ENCODE data around the gene MFGE8. TPM values are rescaled to one million over a fixed set of nuclear protein-coding genes. Genes with fewer than 3 reads are reported as not detected.

The MFGE8 gene
- total and polyA plus RNA-seq, 9 of the 15 experiments (the other 6 are each of a cell fraction or from before 2014, with no cell fraction given), result 2.3 to 142 (median 62.3) TPM

GRCh38 chr15:88877415-88877814 lies 35.8 kb downstream of the MFGE8 start:
- Histone ChIP-seq H3K9me1 (ENCODE audit: control insufficient read depth, insufficient read depth, low read length) (no peaks in the 10 kb centered on the region), H3K27ac (ENCODE audit: extremely low read depth, low read depth, low read length) (no peak overlapping the region), H3K27me3 (ENCODE audit: control insufficient read depth in 2 of 2, insufficient read depth in 2 of 2, low read length in 2 of 2) (peaks cover 23 to 46% of the 10 kb centered on the region in 2 experiments; a peak in 4 of 5 replicates), H3K4me1 (replicated peaks in 1 of 2; ENCODE audit: control insufficient read depth in 2 of 2, insufficient read depth in 2 of 2, low read length in 2 of 2) (peaks cover 8 to 35% of the 10 kb centered on the region in 2 experiments; a peak in 4 of 5 replicates), H3K4me3 (no peak overlapping the region), H4K20me1 (replicated peaks; ENCODE audit: control insufficient read depth, insufficient read depth, low read length) (peaks cover 5% of the 10 kb centered on the region; the same call in 1 of the 2 replicates), H3K79me2 (ENCODE audit: control insufficient read depth, insufficient read depth, low read length) (no peaks in the 10 kb centered on the region), H3K36me3 (ENCODE audit: control insufficient read depth, insufficient read depth, low read length) (no peaks in the 10 kb centered on the region), H3K9ac (ENCODE audit: insufficient read depth in 1 of 2, low read depth in 2 of 2, low read length in 2 of 2) (no peak overlapping the region), H3K9me3 (replicated peaks; ENCODE audit: control insufficient read depth, insufficient read depth, low read depth, low read length) (no peaks in the 10 kb centered on the region), H2AFZ (ENCODE audit: low read depth, low read length) (no peak overlapping the region), H3K4me2 (ENCODE audit: insufficient read depth, low read length) (no peak overlapping the region)
- DNase-seq (ENCODE audit: extremely low read depth in 1 of 4, low spot score in 3 of 4) (no peak), ATAC-seq (no peak), FAIRE-seq (no peak)
- CTCF ChIA-PET (ENCODE audit: low intra/inter-chr PET ratio), result interaction anchor here (0.7 kb wide), 1 partner anchor 303 kb away, joined by 3 read pairs; no protein-coding TSS in a partner anchor
- TF ChIP-seq MCM5 (IDR thresholded peaks at IDR 0.05; ENCODE audit: low read depth), result no peak
- no peak for TF ChIP-seq CREB5 (CRISPR knock-in tag; IDR thresholded peaks at IDR 0.05)
- no peak for TF ChIP-seq TAF1 (IDR thresholded peaks at IDR 0.05; ENCODE audit: control insufficient read depth, extremely low read depth, insufficient read depth, low read length, severe bottlenecking)
- no peak for TF ChIP-seq ZNF12 (CRISPR knock-in tag; IDR thresholded peaks at IDR 0.05)
- TF ChIP-seq NR1H2 (CRISPR knock-in tag; IDR thresholded peaks at IDR 0.05), result no peak
- TF ChIP-seq DLX4 (CRISPR knock-in tag; IDR thresholded peaks at IDR 0.05), result no peak
- TF ChIP-seq HDAC1 (IDR thresholded peaks at IDR 0.05), result no peak
- TF ChIP-seq PRMT5 (CRISPR knock-in tag; IDR thresholded peaks at IDR 0.05), result no peak
- no peak for TF ChIP-seq RBBP5 (IDR thresholded peaks at IDR 0.05; ENCODE audit: borderline replicate concordance, insufficient read depth, low read length, poor library complexity, severe bottlenecking)
- TF ChIP-seq ZNF23 (CRISPR knock-in tag; IDR thresholded peaks at IDR 0.05), result no peak
- TF ChIP-seq PREB (CRISPR knock-in tag; IDR thresholded peaks at IDR 0.05), result no peak
- TF ChIP-seq CHAMP1 (IDR thresholded peaks at IDR 0.05), result no peak
- TF ChIP-seq NKRF (IDR thresholded peaks at IDR 0.05; ENCODE audit: borderline replicate concordance), result no peak
- in situ Hi-C loops (cut with MboI) (no loop called here), intact Hi-C loops (cut with micrococcal nuclease) (no loop called here)
- 30% methylated on average over 6 of the region's 11 CpGs for WGBS (ENCODE audit: insufficient coverage, low coverage, missing lambda C conversion rate)
- no TSS peak for BruUV-seq (replicated peaks)
- POLR2A ChIA-PET, result no interaction called here

All from K562 (cell line).